ENCODE data around the gene KCNQ2. TPM values are rescaled to one million over a fixed set of nuclear protein-coding genes. Genes with fewer than 3 reads are reported as not detected.

KCNQ2 gene
- total RNA-seq, 4 donors from 2014 or later = not detected

GRCh38 chr20:63427724-63428330, 44.6 kb downstream of the KCNQ2 start:
- no peak for TF ChIP-seq CTCF (IDR thresholded peaks at IDR 0.05; ENCODE audit: low read depth)

GRCh38 chr20:63427206-63427605, 45.2 kb downstream of the KCNQ2 start:
- no peak for TF ChIP-seq CTCF (IDR thresholded peaks at IDR 0.05; ENCODE audit: low read depth)

DNA sequence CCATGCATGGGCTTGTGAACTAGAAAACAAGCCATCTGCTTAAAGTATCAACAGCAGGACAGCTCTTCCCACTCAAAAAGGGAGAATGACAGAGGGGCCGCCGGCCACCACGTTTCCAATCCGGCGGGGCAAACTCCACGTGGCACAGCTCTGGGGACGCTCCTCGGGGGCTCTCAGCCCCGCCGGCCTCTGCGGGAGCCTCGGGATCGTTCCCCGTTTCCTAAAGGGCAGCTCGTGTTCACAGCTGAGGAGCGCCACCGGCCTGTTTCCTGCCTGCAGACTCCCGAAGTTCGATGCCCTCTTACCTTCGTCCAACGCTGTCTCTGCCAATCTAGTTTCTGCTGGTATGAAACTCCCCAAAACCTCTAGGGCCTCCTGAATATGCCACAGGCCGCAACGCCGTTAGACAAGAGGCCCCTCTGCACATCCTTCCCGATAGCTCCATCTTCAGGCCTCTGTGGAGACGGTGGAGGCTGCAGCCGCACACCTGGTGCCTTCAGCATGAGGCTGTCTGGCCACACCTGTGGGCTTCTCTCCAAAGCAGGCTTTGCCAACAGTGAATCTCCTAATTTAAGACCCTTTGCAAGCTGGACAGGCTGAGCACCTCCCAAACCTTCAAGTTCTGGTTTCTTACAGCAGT, 46.5 kb downstream of the KCNQ2 start:
- TF ChIP-seq CTCF (IDR thresholded peaks at IDR 0.05; ENCODE audit: low read depth) = no peak

- no peak for TF ChIP-seq CTCF (IDR thresholded peaks at IDR 0.05; ENCODE audit: low read depth)
Observed at GRCh38 chr20:63424613-63425012, 47.8 kb downstream of the KCNQ2 start.

- no peak for TF ChIP-seq CTCF (IDR thresholded peaks at IDR 0.05; ENCODE audit: low read depth)
Observed at GRCh38 chr20:63423751-63424150, 48.7 kb downstream of the KCNQ2 start.

DNA sequence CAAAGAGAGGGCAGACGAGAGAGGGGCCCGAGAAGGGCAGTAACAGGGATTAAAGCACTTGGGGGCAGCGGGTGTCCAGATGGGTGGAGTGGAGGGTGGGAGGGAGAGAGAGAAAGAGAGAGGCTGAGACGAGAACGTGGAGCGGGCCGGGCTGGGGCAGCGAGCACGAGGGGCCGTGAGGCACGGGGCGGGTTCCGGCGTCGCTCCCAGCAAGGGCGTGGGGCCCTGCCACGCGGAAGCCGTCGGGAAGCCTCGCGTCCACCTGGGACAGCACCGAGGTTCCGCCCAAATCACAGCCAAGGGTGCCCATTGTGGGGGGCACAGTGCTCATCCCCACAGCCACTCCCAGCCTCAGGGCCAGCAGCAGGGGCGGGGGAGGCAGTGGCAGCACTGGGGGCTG, 49.8 kb downstream of the KCNQ2 start:
- no peak for TF ChIP-seq CTCF (IDR thresholded peaks at IDR 0.05; ENCODE audit: low read depth)

DNA sequence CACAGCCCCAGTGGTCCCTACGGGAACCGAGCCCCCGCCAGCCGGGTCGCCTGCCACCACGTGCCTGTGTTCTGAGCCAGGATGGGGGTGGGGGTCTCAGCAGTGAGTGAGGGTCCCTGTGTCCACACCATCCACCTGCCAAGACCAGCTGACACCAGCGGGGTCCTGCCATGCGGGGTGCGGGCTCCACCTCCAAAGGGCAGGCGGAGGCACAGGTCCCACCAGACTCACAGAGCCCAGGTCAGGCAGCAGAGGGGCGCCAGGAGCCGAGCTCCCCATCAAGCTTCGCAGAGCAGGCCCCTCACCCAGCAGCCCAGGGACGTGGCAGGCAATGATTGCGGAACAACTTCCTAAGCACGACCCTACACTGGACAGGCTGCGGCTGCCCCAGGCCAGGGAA, 50.5 kb downstream of the KCNQ2 start:
- no peak for TF ChIP-seq CTCF (IDR thresholded peaks at IDR 0.05; ENCODE audit: low read depth)

Data from subcutaneous adipose tissue (tissue), 4 donors.